Jurkat, Clone E6-1 (cell line): Measurements from ENCODE around the gene NAT16.
"Not testable (repeated sequence)": the region's sequence is repeated elsewhere in the genome, so short reads cannot be mapped to it uniquely, and the experiment has no call there.

Experiments used
- DNase-seq: peaks from one replicate; pipeline ENCODE4 v3.0.0-alpha.2; 2011; ENCODE audit warnings: low read depth, low spot score
- H3K4me3 ChIP-seq: 2 replicates; pipeline ENCODE4 v1.5.1; 2011; ENCODE audit warnings: mild to moderate bottlenecking, low read length, control low read depth, moderate library complexity

Gene NAT16

GRCh38 chr7:101203740-101204738 is 23.9 kb upstream of the NAT16 start:
- not testable (repeated sequence) for DNase-seq

GRCh38 chr7:101202603-101202918 is 22.5 kb upstream of the NAT16 start:
- no peak for DNase-seq

More at GRCh38 chr7:101203740-101204738, 23.9 kb upstream of the NAT16 start:
- not testable (repeated sequence) for H3K4me3 ChIP-seq

GRCh38 chr7:101201695-101202602 is 21.9 kb upstream of the NAT16 start:
- DNase-seq = no peak
- no peak overlapping the region for H3K4me3 ChIP-seq

More at GRCh38 chr7:101202603-101202918, 22.5 kb upstream of the NAT16 start:
- no peak overlapping the region for H3K4me3 ChIP-seq

- no peak for DNase-seq
- no peak within 1 kb of the TSS for H3K4me3 ChIP-seq
Measured at GRCh38 chr7:101200862-101201599, 20.9 kb upstream of the NAT16 start, which contains the start of gene MOGAT3. Gene MOGAT3 (minus strand): TSS chr7:101201036. CDS start chr7:101200854, 182 bp downstream.

- H3K4me3 ChIP-seq = no peak overlapping the region
- DNase-seq = no peak
Measured at GRCh38 chr7:101200504-101200861, 20.4 kb upstream of the NAT16 start.

GRCh38 chr7:101199522-101199921 is 19.4 kb upstream of the NAT16 start:
- not testable (repeated sequence) for DNase-seq, H3K4me3 ChIP-seq

- DNase-seq = no peak
- no peak overlapping the region for H3K4me3 ChIP-seq
Measured at GRCh38 chr7:101198476-101198875, 18.4 kb upstream of the NAT16 start.

GRCh38 chr7:101197991-101198390 is 17.9 kb upstream of the NAT16 start:
- no peak overlapping the region for H3K4me3 ChIP-seq
- DNase-seq = no peak

GRCh38 chr7:101195884-101196283 is 15.8 kb upstream of the NAT16 start:
- no peak overlapping the region for H3K4me3 ChIP-seq
- DNase-seq = no peak

GRCh38 chr7:101189109-101189508 is 9.0 kb upstream of the NAT16 start:
- H3K4me3 ChIP-seq = no peak overlapping the region
- DNase-seq = no peak

- no peak for DNase-seq
- no peak overlapping the region for H3K4me3 ChIP-seq
Measured at GRCh38 chr7:101186844-101187428, 6.8 kb upstream of the NAT16 start.

GRCh38 chr7:101186194-101186593 is 6.1 kb upstream of the NAT16 start:
- no peak overlapping the region for H3K4me3 ChIP-seq
- no peak for DNase-seq

- DNase-seq = no peak
- no peak overlapping the region for H3K4me3 ChIP-seq
Measured at GRCh38 chr7:101185258-101185839, 5.3 kb upstream of the NAT16 start.

GRCh38 chr7:101179713-101180112 is 380 bp downstream of the NAT16 start:
- no peak for DNase-seq
- H3K4me3 ChIP-seq = no peak overlapping the region

- H3K4me3 ChIP-seq = no peak overlapping the region
- no peak for DNase-seq
Measured at GRCh38 chr7:101179117-101179516, 976 bp downstream of the NAT16 start.

- no peak overlapping the region for H3K4me3 ChIP-seq
Measured at GRCh38 chr7:101177644-101178043, 2.4 kb downstream of the NAT16 start.

GRCh38 chr7:101175664-101176063 is 4.4 kb downstream of the NAT16 start:
- no peak for DNase-seq
- H3K4me3 ChIP-seq = no peak overlapping the region

More at GRCh38 chr7:101177644-101178043, 2.4 kb downstream of the NAT16 start:
- DNase-seq = no peak

GRCh38 chr7:101174322-101174854 is 5.7 kb downstream of the NAT16 start:
- no peak for DNase-seq
- no peak overlapping the region for H3K4me3 ChIP-seq
